Measurements from ENCODE around the gene GAB2.

- TF ChIP-seq CTCF (IDR thresholded peaks at IDR 0.05) (no peak), POLR2A (IDR thresholded peaks at IDR 0.05) (no peak)
These were observed 33.9 kb upstream of the GAB2 start for GRCh38 chr11:78451371-78452150.

Measured in thyroid gland (tissue), 4 donors.